Measurements from ENCODE around the gene EXD2.
"Not testable (repeated sequence)": the region's sequence is repeated elsewhere in the genome, so short reads cannot be mapped to it uniquely, and the experiment has no call there.

EXD2 gene

GRCh38 chr14:69275331-69275730, 84.0 kb downstream of the EXD2 start:
- DNase-seq (ENCODE audit: insufficient read length, low spot score) (no peak), FAIRE-seq (no peak)
- no peak for TF ChIP-seq CTCF (IDR thresholded peaks at IDR 0.05; ENCODE audit: insufficient read depth, missing control alignments)

- not testable (repeated sequence) for FAIRE-seq; DNase-seq (ENCODE audit: insufficient read length, low spot score)
Measured at GRCh38 chr14:69277356-69277755, 86.1 kb downstream of the EXD2 start.

GRCh38 chr14:69280746-69281291, 89.5 kb downstream of the EXD2 start:
- TF ChIP-seq CTCF (IDR thresholded peaks at IDR 0.05; ENCODE audit: insufficient read depth, missing control alignments): no peak
- DNase-seq (ENCODE audit: insufficient read length, low spot score) (no peak), FAIRE-seq (no peak)

- DNase-seq (ENCODE audit: insufficient read length, low spot score) (no peak), FAIRE-seq (no peak)
- TF ChIP-seq CTCF (IDR thresholded peaks at IDR 0.05; ENCODE audit: insufficient read depth, missing control alignments): no peak
Measured at GRCh38 chr14:69281450-69282169, 90.3 kb downstream of the EXD2 start.

- FAIRE-seq (no peak), DNase-seq (ENCODE audit: insufficient read length, low spot score) (no peak)
- no peak for TF ChIP-seq CTCF (IDR thresholded peaks at IDR 0.05; ENCODE audit: insufficient read depth, missing control alignments)
Measured at GRCh38 chr14:69282448-69282847, 91.2 kb downstream of the EXD2 start.

GRCh38 chr14:69284170-69284569, 92.9 kb downstream of the EXD2 start:
- TF ChIP-seq CTCF (IDR thresholded peaks at IDR 0.05; ENCODE audit: insufficient read depth, missing control alignments): no peak
- FAIRE-seq (no peak), DNase-seq (ENCODE audit: insufficient read length, low spot score) (no peak)

GRCh38 chr14:69285661-69286255, 94.5 kb downstream of the EXD2 start:
- TF ChIP-seq CTCF (IDR thresholded peaks at IDR 0.05; ENCODE audit: insufficient read depth, missing control alignments): no peak
- FAIRE-seq (no peak), DNase-seq (ENCODE audit: insufficient read length, low spot score) (no peak)
